ENCODE data around the gene KLHL26. TPM values are rescaled to one million over a fixed set of nuclear protein-coding genes. Genes with fewer than 3 reads are reported as not detected.

KLHL26 gene
- total RNA-seq, 1 experiment from 2014 or later, result 10.7 TPM

GRCh38 chr19:18644196-18645034, 7.6 kb downstream of the KLHL26 start:
- no peak overlapping the region for H2AFZ ChIP-seq (ENCODE audit: low read length)
- no peaks in the 10 kb centered on the region; the same call in 1 of the 2 replicates for H3K27me3 Mint-ChIP-seq (ENCODE audit: low read depth)

More at GRCh38 chr19:18644196-18645034, 7.6 kb downstream of the KLHL26 start:
- H4K91ac ChIP-seq (ENCODE audit: insufficient read length, low read depth, low read length), result no peak overlapping the region
- H3K14ac ChIP-seq (ENCODE audit: insufficient read depth, low read length), result no peak overlapping the region
- H2BK20ac ChIP-seq (ENCODE audit: low read depth, low read length, poor library complexity, severe bottlenecking), result no peak overlapping the region
- H3K27ac Mint-ChIP-seq, result no peak overlapping the region
- no CpG with 5 or more reads among the region's 15 CpGs for WGBS (ENCODE audit: extremely low coverage, insufficient read length, low lambda C conversion rate)
- no peak overlapping the region for H3T11ph ChIP-seq (ENCODE audit: low read length)
- H3K4me1 Mint-ChIP-seq, result peaks cover 20 to 32% of the 10 kb centered on the region in 2 experiments
- no peak overlapping the region for H2AK5ac ChIP-seq (ENCODE audit: insufficient read length, low read length)
- no peak overlapping the region for H3K56ac ChIP-seq (ENCODE audit: insufficient read length, low read depth, low read length)
- H3K18ac ChIP-seq (ENCODE audit: insufficient read length, low read depth, low read length), result no peak overlapping the region
- H3K27ac ChIP-seq (ENCODE audit: insufficient read length, low read depth, low read length), result no peak overlapping the region
- TF ChIP-seq CTCF (conservative IDR thresholded peaks at IDR 0.05), result no peak
- H3K36me3 Mint-ChIP-seq (ENCODE audit: insufficient read depth in 1 of 3, low read depth in 3 of 3), result peaks cover 0 to 3% (median 2%) of the 10 kb centered on the region in 3 experiments; a peak in 1 of 7 replicates
- no peak overlapping the region for H3K4ac ChIP-seq (ENCODE audit: low read depth, low read length)
- H3K4me3 Mint-ChIP-seq, result no peak overlapping the region
- no peak overlapping the region for H2BK120ac ChIP-seq (ENCODE audit: low read depth, low read length, poor library complexity, severe bottlenecking)
- DNase-seq, result no peak
- no peaks in the 10 kb centered on the region for H3K4me1 ChIP-seq (ENCODE audit: insufficient read depth, low read length)
- no peak overlapping the region for H2BK15ac ChIP-seq (ENCODE audit: low read depth, low read length)
- no peak overlapping the region for H3K9ac ChIP-seq (ENCODE audit: extremely low read depth, insufficient read length, low read length)
- no peaks in the 10 kb centered on the region for H3K23me2 ChIP-seq (ENCODE audit: insufficient read length, low read depth, low read length, poor library complexity, severe bottlenecking)
- no peaks in the 10 kb centered on the region for H3K79me1 ChIP-seq (ENCODE audit: insufficient read depth, low read depth, low read length, poor library complexity, severe bottlenecking)
- no peak overlapping the region for H3K23ac ChIP-seq (ENCODE audit: insufficient read length, low read depth, low read length)
- H4K20me1 ChIP-seq (ENCODE audit: control insufficient read depth, insufficient read depth, insufficient read length), result no peaks in the 10 kb centered on the region
- no peaks in the 10 kb centered on the region for H3K27me3 ChIP-seq (ENCODE audit: insufficient read depth, low read length)
- no peak overlapping the region for H4K5ac ChIP-seq (ENCODE audit: insufficient read length, low read depth, low read length)
- H3K4me2 ChIP-seq (ENCODE audit: insufficient read depth, insufficient read length, low read length), result no peak overlapping the region
- no peaks in the 10 kb centered on the region for H3K9me3 ChIP-seq (ENCODE audit: control insufficient read depth, low read depth, low read length)
- H2BK12ac ChIP-seq (ENCODE audit: insufficient read length, low read depth, low read length), result no peak overlapping the region
- H2BK5ac ChIP-seq (ENCODE audit: insufficient read length, low read length), result no peak overlapping the region
- H3K9me3 Mint-ChIP-seq, result no peaks in the 10 kb centered on the region
- H4K8ac ChIP-seq (replicated peaks; ENCODE audit: insufficient read length, low read depth, low read length), result no peak overlapping the region
- no peaks in the 10 kb centered on the region; the same call in 1 of the 2 replicates for H3K79me2 ChIP-seq (ENCODE audit: insufficient read depth, low read length)

Data from H9 (cell line).